SIG-M5 treated with dmso at 0.1 percent for 504 hours (cell line): ENCODE results near the gene PCBP3.

ENCODE experiments used
- DNase-seq: peaks from one replicate; lab custom pipeline; 2025; ENCODE audit not compliant: unreplicated experiment; lab: John Stamatoyannopoulos, UW

PCBP3 gene

GRCh38 chr21:45919593-45919992 is 276.1 kb downstream of the PCBP3 start:
- no peak for DNase-seq

GRCh38 chr21:45920824-45921600 is 277.5 kb downstream of the PCBP3 start:
- DNase-seq = no peak

- no peak for DNase-seq
These were observed 278.4 kb downstream of the PCBP3 start for GRCh38 chr21:45921917-45922316.

- DNase-seq = no peak
These were observed 279.1 kb downstream of the PCBP3 start for GRCh38 chr21:45922648-45923047.

GRCh38 chr21:45923146-45923545 is 279.6 kb downstream of the PCBP3 start:
- peak; percentile 72 for DNase-seq

- DNase-seq = no peak
These were observed 282.8 kb downstream of the PCBP3 start for GRCh38 chr21:45926281-45926680.

GRCh38 chr21:45927032-45927431 is 283.5 kb downstream of the PCBP3 start:
- DNase-seq = no peak

- no peak for DNase-seq
These were observed 284.6 kb downstream of the PCBP3 start for GRCh38 chr21:45927851-45928850.

GRCh38 chr21:45929449-45929848 is 285.9 kb downstream of the PCBP3 start:
- DNase-seq = no peak

- DNase-seq = no peak
These were observed 286.8 kb downstream of the PCBP3 start for GRCh38 chr21:45930231-45930760.

GRCh38 chr21:45930792-45931191 is 287.3 kb downstream of the PCBP3 start:
- no peak for DNase-seq

- DNase-seq = no peak
These were observed 288.0 kb downstream of the PCBP3 start for GRCh38 chr21:45931397-45931969.

GRCh38 chr21:45932922-45933502 is 289.5 kb downstream of the PCBP3 start:
- no peak for DNase-seq

- DNase-seq = no peak
These were observed 290.6 kb downstream of the PCBP3 start for GRCh38 chr21:45934085-45934484.

- DNase-seq = peak; percentile 5
These were observed 291.0 kb downstream of the PCBP3 start for GRCh38 chr21:45934554-45934953.

- DNase-seq = no peak
These were observed 292.1 kb downstream of the PCBP3 start for GRCh38 chr21:45935628-45936027.

- no peak for DNase-seq
These were observed 294.4 kb downstream of the PCBP3 start for GRCh38 chr21:45937721-45938452.

GRCh38 chr21:45938453-45938755 is 294.9 kb downstream of the PCBP3 start:
- DNase-seq = no peak

- DNase-seq = no peak
These were observed 295.4 kb downstream of the PCBP3 start for GRCh38 chr21:45938811-45939520.

GRCh38 chr21:45939521-45940045 is 296.1 kb downstream of the PCBP3 start:
- DNase-seq = no peak
